Measurements from ENCODE around the gene FZR1. TPM values are rescaled to one million over a fixed set of nuclear protein-coding genes. Genes with fewer than 3 reads are reported as not detected.

Gene FZR1
- total and polyA plus RNA-seq, 2 experiments from 2014 or later: 32.3 to 36.5 TPM

DNA sequence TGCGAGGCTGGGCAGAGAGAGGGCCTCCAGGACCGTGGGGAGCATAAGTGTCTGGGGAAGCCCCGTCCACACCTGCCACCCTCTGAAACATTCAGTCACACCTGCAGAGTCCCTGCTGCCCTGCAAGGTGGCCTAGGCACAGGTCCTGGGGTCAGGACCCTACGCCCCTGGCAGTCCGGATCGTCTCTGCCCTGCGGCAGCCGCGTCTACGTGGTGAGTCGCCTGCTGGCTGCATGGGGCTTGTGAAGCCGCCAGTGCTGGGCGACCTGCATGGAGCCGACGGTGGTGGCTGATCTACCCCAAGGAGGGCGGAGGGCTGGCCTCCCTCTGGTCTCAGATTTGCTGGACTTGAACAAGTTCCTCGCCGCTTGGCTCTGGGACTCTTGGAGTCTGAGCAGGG, 13.0 kb downstream of the FZR1 start:
- no peak overlapping the region for H3K9ac ChIP-seq
- H3K9me2 ChIP-seq (ENCODE audit: insufficient read depth): no peaks in the 10 kb centered on the region
- H3K4me3 ChIP-seq: no peak overlapping the region
- no peak overlapping the region for H2AFZ ChIP-seq
- no peak overlapping the region for H3K4me2 ChIP-seq (ENCODE audit: unreplicated experiment)
- H3F3A ChIP-seq (ENCODE audit: insufficient read depth): no peaks in the 10 kb centered on the region
- H3K36me3 ChIP-seq (ENCODE audit: low read depth): no peaks in the 10 kb centered on the region
- H3K27ac ChIP-seq: no peak overlapping the region
- no peaks in the 10 kb centered on the region for H3K9me3 ChIP-seq (ENCODE audit: low read depth)
- TF ChIP-seq EZH2 (IDR thresholded peaks at IDR 0.05; ENCODE audit: insufficient read depth, poor library complexity, severe bottlenecking): no peak
- TF ChIP-seq EZH2phosphoT487 (IDR thresholded peaks at IDR 0.05; ENCODE audit: insufficient read depth, low read depth): no peak
- no peak for DNase-seq
- H4K20me1 ChIP-seq (ENCODE audit: insufficient read depth): peaks cover 4% of the 10 kb centered on the region; the same call in 1 of the 2 replicates
- peaks cover 99% of the 10 kb centered on the region for H3K79me2 ChIP-seq (ENCODE audit: insufficient read depth)
- no peaks in the 10 kb centered on the region for H3K4me1 ChIP-seq (ENCODE audit: insufficient read depth)
- 86 to 89% methylated on average over 18 of the region's 18 CpGs for WGBS, 2 experiments (ENCODE audit: low coverage in 1 of 2, low lambda C conversion rate in 2 of 2, missing lambda C conversion rate in 2 of 2)
- no peaks in the 10 kb centered on the region for H3K27me3 ChIP-seq (replicated peaks; ENCODE audit: insufficient read depth)
- in situ Hi-C loops (cut with MboI): no loop called here

DNA sequence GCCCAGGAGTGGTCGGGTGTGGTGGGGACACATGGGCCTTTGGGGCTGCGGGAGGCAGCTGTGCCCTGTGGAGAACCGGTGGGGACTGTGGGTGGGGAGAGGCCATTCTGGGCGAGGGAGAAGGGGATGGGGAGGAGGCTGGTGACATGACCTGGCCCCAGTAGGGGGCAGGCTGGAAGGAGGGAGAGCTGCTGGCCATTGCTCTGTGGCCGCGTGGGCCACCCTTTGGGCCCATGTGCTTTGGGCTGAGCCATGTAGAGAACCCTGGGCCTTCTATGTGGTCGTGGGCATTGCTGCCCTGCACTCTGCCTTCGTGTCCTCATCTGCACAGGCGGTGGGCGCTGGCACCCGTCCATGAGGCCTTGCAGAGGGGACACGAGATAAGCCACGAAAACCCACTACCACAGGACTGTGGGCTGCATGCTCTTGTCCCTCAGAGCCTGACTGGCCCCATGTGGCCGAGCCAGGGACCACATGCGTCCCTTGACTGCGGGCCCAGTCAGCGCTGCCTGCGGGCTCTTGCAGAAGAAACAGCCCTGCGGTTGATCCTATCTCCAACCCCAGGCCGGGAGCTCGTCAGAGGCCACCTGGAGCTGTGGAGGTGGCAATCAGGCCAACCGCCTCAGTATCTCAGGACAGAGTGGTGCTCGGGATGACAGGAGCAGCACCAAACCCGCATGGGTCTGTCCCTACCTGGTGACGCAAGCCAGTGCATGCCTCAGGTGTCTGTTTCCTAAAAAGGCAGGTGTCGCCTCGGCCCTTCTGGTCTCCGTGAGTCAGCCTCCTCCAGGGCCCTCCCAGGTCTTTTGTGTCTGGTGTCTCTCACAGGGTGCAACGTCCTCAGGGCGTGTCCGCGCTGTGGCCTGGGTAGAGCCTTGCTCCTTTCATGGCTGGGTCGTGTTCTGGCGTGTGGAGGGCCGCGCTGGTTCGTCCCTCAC, 14.3 kb downstream of the FZR1 start:
- in situ Hi-C loops (cut with MboI): no loop called here
- Histone ChIP-seq H3K9me2 (ENCODE audit: insufficient read depth) (no peaks in the 10 kb centered on the region), H3K79me2 (ENCODE audit: insufficient read depth) (peaks cover 86% of the 10 kb centered on the region), H3K27ac (no peak overlapping the region), H3K9me3 (ENCODE audit: low read depth) (no peaks in the 10 kb centered on the region), H3K4me1 (ENCODE audit: insufficient read depth) (no peaks in the 10 kb centered on the region), H2AFZ (no peak overlapping the region), H4K20me1 (ENCODE audit: insufficient read depth) (peaks cover 4% of the 10 kb centered on the region; the same call in 1 of the 2 replicates), H3K36me3 (ENCODE audit: low read depth) (no peaks in the 10 kb centered on the region), H3K4me2 (ENCODE audit: unreplicated experiment) (no peak overlapping the region), H3K27me3 (replicated peaks; ENCODE audit: insufficient read depth) (no peaks in the 10 kb centered on the region), H3F3A (ENCODE audit: insufficient read depth) (no peaks in the 10 kb centered on the region), H3K4me3 (no peak overlapping the region), H3K9ac (no peak overlapping the region)
- DNase-seq: no peak
- no peak for TF ChIP-seq EZH2phosphoT487 (IDR thresholded peaks at IDR 0.05; ENCODE audit: insufficient read depth, low read depth)
- TF ChIP-seq EZH2 (IDR thresholded peaks at IDR 0.05; ENCODE audit: insufficient read depth, poor library complexity, severe bottlenecking): no peak
- 88 to 93% methylated on average over 33 to 37 of the region's 37 CpGs for WGBS, 2 experiments (ENCODE audit: low coverage in 1 of 2, low lambda C conversion rate in 2 of 2, missing lambda C conversion rate in 2 of 2)

DNA sequence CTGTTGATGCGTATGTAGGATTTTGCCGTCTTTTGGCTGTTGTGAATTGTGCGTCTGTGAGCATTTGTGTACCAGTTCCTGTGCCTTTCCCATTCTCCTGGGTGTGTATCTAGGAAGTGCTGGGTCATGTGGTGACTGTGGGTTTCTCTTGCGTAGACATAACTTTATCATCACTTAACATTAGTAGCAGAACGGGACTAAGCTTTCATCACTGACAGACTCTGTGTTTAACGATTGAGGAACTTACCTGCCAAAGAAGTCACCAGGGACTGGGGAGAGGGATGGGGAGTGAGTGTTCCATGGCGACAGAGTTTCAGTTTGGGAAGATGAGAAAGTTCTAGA, 15.0 kb downstream of the FZR1 start:
- H3K4me3 ChIP-seq: no peak overlapping the region
- no peak overlapping the region for H3K27ac ChIP-seq
- H3F3A ChIP-seq (ENCODE audit: insufficient read depth): no peaks in the 10 kb centered on the region
- no peaks in the 10 kb centered on the region for H3K9me3 ChIP-seq (ENCODE audit: low read depth)
- H4K20me1 ChIP-seq (ENCODE audit: insufficient read depth): peaks cover 4% of the 10 kb centered on the region; the same call in 1 of the 2 replicates
- H3K27me3 ChIP-seq (replicated peaks; ENCODE audit: insufficient read depth): no peaks in the 10 kb centered on the region
- no peak overlapping the region for H3K9ac ChIP-seq
- no peak for DNase-seq
- H3K36me3 ChIP-seq (ENCODE audit: low read depth): no peaks in the 10 kb centered on the region
- no peak overlapping the region for H3K4me2 ChIP-seq (ENCODE audit: unreplicated experiment)
- WGBS, 2 experiments (ENCODE audit: low coverage in 1 of 2, low lambda C conversion rate in 2 of 2, missing lambda C conversion rate in 2 of 2): 98% methylated on average over 7 of the region's 7 CpGs
- H3K9me2 ChIP-seq (ENCODE audit: insufficient read depth): no peaks in the 10 kb centered on the region
- no peaks in the 10 kb centered on the region for H3K4me1 ChIP-seq (ENCODE audit: insufficient read depth)
- H2AFZ ChIP-seq: no peak overlapping the region
- TF ChIP-seq EZH2phosphoT487 (IDR thresholded peaks at IDR 0.05; ENCODE audit: insufficient read depth, low read depth) (no peak), EZH2 (IDR thresholded peaks at IDR 0.05; ENCODE audit: insufficient read depth, poor library complexity, severe bottlenecking) (no peak)
- in situ Hi-C loops (cut with MboI): no loop called here
- H3K79me2 ChIP-seq (ENCODE audit: insufficient read depth): peaks cover 79% of the 10 kb centered on the region

DNA sequence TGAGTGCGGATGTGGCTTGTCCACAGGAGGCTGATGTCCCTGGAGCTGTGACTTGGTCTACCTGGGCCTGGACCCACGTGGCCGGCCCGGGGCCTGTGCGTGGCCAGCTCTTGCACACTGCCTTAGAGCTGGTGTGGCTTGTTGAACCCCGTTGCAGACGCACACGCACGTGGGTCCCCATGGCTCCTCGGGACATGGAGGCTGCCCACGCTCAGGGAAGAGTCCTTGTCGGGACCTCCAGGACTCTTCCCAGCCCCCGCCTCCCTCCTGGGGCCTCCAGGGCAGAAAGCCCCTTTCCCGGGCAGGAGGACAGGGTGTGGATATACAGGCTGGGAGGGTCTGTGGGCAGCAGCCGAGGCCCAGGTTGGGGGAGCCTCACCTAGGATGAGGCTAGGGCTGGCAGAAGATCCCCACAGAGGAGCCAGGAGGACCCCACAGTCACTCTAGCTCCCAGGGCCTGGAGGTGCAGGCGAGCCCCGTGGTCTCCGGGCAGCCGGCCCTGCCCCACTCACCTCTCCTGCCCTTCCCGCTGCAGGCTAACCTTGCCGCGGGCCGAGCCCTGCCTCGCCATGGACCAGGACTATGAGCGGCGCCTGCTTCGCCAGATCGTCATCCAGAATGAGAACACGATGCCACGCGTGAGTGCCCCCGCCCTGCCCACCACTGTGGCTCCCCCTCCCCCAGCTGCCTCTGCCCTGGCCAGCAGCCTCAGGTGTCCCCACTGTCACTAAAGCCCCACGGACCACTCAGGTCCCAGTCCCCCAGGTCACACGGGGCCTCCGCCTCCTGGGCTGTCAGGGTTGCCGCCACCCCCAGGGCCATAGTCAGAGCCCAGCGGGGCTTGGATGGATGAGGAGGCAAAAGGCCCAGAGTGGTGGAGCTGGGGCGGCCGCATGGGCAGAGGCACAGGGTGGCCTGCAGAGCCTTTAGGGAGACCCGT, 16.6 kb downstream of the FZR1 start:
- DNase-seq: no peak
- no peak overlapping the region for H2AFZ ChIP-seq
- H3K9me2 ChIP-seq (ENCODE audit: insufficient read depth): no peaks in the 10 kb centered on the region
- no peak overlapping the region for H3K27ac ChIP-seq
- 88 to 90% methylated on average over 27 to 35 of the region's 40 CpGs for WGBS, 2 experiments (ENCODE audit: low coverage in 1 of 2, low lambda C conversion rate in 2 of 2, missing lambda C conversion rate in 2 of 2)
- H3K4me2 ChIP-seq (ENCODE audit: unreplicated experiment): no peak overlapping the region
- H3F3A ChIP-seq (ENCODE audit: insufficient read depth): no peaks in the 10 kb centered on the region
- H3K4me1 ChIP-seq (ENCODE audit: insufficient read depth): no peaks in the 10 kb centered on the region
- H3K79me2 ChIP-seq (ENCODE audit: insufficient read depth): peaks cover 63% of the 10 kb centered on the region
- H3K36me3 ChIP-seq (ENCODE audit: low read depth): no peaks in the 10 kb centered on the region
- H3K9me3 ChIP-seq (ENCODE audit: low read depth): no peaks in the 10 kb centered on the region
- H3K9ac ChIP-seq: no peak overlapping the region
- in situ Hi-C loops (cut with MboI): no loop called here
- H3K27me3 ChIP-seq (replicated peaks; ENCODE audit: insufficient read depth): no peaks in the 10 kb centered on the region
- TF ChIP-seq EZH2phosphoT487 (IDR thresholded peaks at IDR 0.05; ENCODE audit: insufficient read depth, low read depth) (no peak), EZH2 (IDR thresholded peaks at IDR 0.05; ENCODE audit: insufficient read depth, poor library complexity, severe bottlenecking) (no peak)
- H4K20me1 ChIP-seq (ENCODE audit: insufficient read depth): no peaks in the 10 kb centered on the region
- no peak overlapping the region for H3K4me3 ChIP-seq
